GM13977 (cell line): ENCODE results near the gene SIAE.

Source experiments
- DNase-seq: peaks from one replicate; pipeline ENCODE4 v3.0.0; 2012; ENCODE audit warnings: low spot score
- CTCF ChIP-seq: IDR thresholded peaks from 2 replicates; pipeline ENCODE4 v1.5.1; 2012; ENCODE audit warnings: mild to moderate bottlenecking, control low read depth; ENCODE audit not compliant: insufficient read depth; ENCODE audit errors: extremely low read depth, missing control alignments
- in situ Hi-C: fragments of 300-500 bp; cut with MboI; formaldehyde crosslinking; loops from one replicate; pipeline ENCODE4 v1.12.0; 2022; ENCODE audit warnings: low sequenced_read_pairs, low pct_unique_long_range_greater_than_20kb, mixed read lengths, inconsistent platforms; ENCODE audit not compliant: unreplicated experiment

The SIAE gene

GRCh38 chr11:124717421-124717785 is 43.9 kb upstream of the SIAE start:
- peak; percentile 48 for DNase-seq
- in situ Hi-C loops: no loop called here
- TF ChIP-seq CTCF: no peak

- in situ Hi-C loops: no loop called here
- no peak for DNase-seq
- TF ChIP-seq CTCF: no peak
These were observed 43.1 kb upstream of the SIAE start for GRCh38 chr11:124716591-124716990.

GRCh38 chr11:124712392-124712791 is 38.9 kb upstream of the SIAE start:
- in situ Hi-C loops: no loop called here
- DNase-seq: no peak
- no peak for TF ChIP-seq CTCF

- no peak for TF ChIP-seq CTCF
- DNase-seq: no peak
- in situ Hi-C loops: no loop called here
These were observed 34.3 kb upstream of the SIAE start for GRCh38 chr11:124707829-124708228.

GRCh38 chr11:124700028-124700427 is 26.5 kb upstream of the SIAE start:
- no peak for TF ChIP-seq CTCF
- DNase-seq: no peak
- in situ Hi-C loops: no loop called here

GRCh38 chr11:124699547-124699946 is 26.0 kb upstream of the SIAE start:
- no peak for TF ChIP-seq CTCF
- in situ Hi-C loops: no loop called here

GRCh38 chr11:124693142-124693541 is 19.6 kb upstream of the SIAE start:
- in situ Hi-C loops: no loop called here
- no peak for TF ChIP-seq CTCF
- DNase-seq: no peak

More at GRCh38 chr11:124699547-124699946, 26.0 kb upstream of the SIAE start:
- DNase-seq: no peak
